ENCODE data around the gene LPXN.

DNA sequence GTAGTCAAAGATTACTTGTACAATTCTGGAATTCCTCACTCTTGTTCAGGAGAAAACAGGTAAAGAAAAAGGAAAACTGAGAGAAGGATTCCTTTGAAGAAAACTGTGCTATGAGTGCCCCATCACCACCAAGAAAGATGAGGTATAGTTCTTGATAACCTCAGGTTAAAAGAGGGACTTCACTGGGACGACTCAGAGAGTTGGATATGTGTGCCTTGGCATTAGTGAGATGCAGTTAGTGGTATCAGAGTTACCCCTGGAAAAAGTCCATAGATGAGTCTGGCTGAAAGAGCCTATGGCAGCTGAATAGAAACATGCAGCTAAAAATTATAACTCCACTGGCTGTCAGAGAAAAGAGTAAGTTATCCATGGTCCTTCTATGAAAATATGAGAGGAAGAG lies 28.8 kb downstream of the LPXN start:
- TF ChIP-seq, protein P1, sequence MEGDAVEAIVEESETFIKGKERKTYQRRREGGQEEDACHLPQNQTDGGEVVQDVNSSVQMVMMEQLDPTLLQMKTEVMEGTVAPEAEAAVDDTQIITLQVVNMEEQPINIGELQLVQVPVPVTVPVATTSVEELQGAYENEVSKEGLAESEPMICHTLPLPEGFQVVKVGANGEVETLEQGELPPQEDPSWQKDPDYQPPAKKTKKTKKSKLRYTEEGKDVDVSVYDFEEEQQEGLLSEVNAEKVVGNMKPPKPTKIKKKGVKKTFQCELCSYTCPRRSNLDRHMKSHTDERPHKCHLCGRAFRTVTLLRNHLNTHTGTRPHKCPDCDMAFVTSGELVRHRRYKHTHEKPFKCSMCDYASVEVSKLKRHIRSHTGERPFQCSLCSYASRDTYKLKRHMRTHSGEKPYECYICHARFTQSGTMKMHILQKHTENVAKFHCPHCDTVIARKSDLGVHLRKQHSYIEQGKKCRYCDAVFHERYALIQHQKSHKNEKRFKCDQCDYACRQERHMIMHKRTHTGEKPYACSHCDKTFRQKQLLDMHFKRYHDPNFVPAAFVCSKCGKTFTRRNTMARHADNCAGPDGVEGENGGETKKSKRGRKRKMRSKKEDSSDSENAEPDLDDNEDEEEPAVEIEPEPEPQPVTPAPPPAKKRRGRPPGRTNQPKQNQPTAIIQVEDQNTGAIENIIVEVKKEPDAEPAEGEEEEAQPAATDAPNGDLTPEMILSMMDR (IDR thresholded peaks at IDR 0.05) = no peak
- TF ChIP-seq, protein P2, sequence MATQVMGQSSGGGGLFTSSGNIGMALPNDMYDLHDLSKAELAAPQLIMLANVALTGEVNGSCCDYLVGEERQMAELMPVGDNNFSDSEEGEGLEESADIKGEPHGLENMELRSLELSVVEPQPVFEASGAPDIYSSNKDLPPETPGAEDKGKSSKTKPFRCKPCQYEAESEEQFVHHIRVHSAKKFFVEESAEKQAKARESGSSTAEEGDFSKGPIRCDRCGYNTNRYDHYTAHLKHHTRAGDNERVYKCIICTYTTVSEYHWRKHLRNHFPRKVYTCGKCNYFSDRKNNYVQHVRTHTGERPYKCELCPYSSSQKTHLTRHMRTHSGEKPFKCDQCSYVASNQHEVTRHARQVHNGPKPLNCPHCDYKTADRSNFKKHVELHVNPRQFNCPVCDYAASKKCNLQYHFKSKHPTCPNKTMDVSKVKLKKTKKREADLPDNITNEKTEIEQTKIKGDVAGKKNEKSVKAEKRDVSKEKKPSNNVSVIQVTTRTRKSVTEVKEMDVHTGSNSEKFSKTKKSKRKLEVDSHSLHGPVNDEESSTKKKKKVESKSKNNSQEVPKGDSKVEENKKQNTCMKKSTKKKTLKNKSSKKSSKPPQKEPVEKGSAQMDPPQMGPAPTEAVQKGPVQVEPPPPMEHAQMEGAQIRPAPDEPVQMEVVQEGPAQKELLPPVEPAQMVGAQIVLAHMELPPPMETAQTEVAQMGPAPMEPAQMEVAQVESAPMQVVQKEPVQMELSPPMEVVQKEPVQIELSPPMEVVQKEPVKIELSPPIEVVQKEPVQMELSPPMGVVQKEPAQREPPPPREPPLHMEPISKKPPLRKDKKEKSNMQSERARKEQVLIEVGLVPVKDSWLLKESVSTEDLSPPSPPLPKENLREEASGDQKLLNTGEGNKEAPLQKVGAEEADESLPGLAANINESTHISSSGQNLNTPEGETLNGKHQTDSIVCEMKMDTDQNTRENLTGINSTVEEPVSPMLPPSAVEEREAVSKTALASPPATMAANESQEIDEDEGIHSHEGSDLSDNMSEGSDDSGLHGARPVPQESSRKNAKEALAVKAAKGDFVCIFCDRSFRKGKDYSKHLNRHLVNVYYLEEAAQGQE (IDR thresholded peaks at IDR 0.05) = no peak
- TF ChIP-seq POLR2A (IDR thresholded peaks at IDR 0.05; ENCODE audit: low read length) (no peak), HDAC2 (IDR thresholded peaks at IDR 0.05) (no peak), RFX5 (IDR thresholded peaks at IDR 0.05) (no peak), RAD21 (conservative IDR thresholded peaks at IDR 0.05 in 1 of 2, IDR thresholded peaks at IDR 0.05 in 1 of 2) (no peak), SREBF2 (IDR thresholded peaks at IDR 0.05) (no peak), FOSL2 (IDR thresholded peaks at IDR 0.05) (no peak), FOSL2 (CRISPR knock-in tag; IDR thresholded peaks at IDR 0.05) (no peak), KDM5A (IDR thresholded peaks at IDR 0.05) (no peak), ZFP36 (IDR thresholded peaks at IDR 0.05; ENCODE audit: borderline replicate concordance, partially characterized antibody) (no peak), SMC3 (IDR thresholded peaks at IDR 0.05) (no peak), JUNB (IDR thresholded peaks at IDR 0.05) (no peak)
- TF ChIP-seq, protein P3, sequence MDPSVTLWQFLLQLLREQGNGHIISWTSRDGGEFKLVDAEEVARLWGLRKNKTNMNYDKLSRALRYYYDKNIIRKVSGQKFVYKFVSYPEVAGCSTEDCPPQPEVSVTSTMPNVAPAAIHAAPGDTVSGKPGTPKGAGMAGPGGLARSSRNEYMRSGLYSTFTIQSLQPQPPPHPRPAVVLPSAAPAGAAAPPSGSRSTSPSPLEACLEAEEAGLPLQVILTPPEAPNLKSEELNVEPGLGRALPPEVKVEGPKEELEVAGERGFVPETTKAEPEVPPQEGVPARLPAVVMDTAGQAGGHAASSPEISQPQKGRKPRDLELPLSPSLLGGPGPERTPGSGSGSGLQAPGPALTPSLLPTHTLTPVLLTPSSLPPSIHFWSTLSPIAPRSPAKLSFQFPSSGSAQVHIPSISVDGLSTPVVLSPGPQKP (IDR thresholded peaks at IDR 0.05; ENCODE audit: low read depth, low read length) = no peak

Measured in A549 (cell line).